Measurements from ENCODE around the gene CEBPA. TPM values are rescaled to one million over a fixed set of nuclear protein-coding genes. Genes with fewer than 3 reads are reported as not detected.

Gene CEBPA
- total and polyA plus RNA-seq, 7 donors = 2.9 to 64.3 (median 16.1) TPM

DNA sequence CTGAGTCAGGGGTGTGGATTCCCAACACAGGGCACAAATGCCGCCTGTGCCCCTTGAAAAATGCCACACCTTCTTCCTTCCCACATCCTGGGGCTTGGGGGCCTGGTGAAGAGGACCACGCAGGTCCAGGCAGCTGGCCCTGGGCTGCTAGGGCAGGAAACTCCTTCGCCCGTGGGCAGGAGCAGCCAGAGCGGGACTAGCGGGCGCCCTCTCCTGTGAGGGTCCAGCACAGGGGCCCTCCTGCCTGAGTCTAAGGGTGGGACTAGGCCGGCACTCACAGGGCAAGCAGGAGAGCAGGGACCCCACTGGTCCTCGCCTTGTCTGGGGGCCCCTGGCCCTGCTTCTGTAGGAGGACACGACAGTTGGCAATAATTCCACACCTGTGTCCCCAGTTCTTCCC is 7.5 kb upstream of the CEBPA start:
- Histone ChIP-seq H3K9me3 (no peaks in the 10 kb centered on the region), H3K4me1 (peaks cover 0 to 2% (median under 1%) of the 10 kb centered on the region in 4 donors), H3K27ac (no peak overlapping the region), H3K27me3 (peaks cover 0 to 3% (median 0%) of the 10 kb centered on the region in 3 donors), H3K4me3 (no peak overlapping the region), H3K36me3 (no peaks in the 10 kb centered on the region)
- TF ChIP-seq, protein P1, sequence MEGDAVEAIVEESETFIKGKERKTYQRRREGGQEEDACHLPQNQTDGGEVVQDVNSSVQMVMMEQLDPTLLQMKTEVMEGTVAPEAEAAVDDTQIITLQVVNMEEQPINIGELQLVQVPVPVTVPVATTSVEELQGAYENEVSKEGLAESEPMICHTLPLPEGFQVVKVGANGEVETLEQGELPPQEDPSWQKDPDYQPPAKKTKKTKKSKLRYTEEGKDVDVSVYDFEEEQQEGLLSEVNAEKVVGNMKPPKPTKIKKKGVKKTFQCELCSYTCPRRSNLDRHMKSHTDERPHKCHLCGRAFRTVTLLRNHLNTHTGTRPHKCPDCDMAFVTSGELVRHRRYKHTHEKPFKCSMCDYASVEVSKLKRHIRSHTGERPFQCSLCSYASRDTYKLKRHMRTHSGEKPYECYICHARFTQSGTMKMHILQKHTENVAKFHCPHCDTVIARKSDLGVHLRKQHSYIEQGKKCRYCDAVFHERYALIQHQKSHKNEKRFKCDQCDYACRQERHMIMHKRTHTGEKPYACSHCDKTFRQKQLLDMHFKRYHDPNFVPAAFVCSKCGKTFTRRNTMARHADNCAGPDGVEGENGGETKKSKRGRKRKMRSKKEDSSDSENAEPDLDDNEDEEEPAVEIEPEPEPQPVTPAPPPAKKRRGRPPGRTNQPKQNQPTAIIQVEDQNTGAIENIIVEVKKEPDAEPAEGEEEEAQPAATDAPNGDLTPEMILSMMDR (IDR thresholded peaks at IDR 0.05) = no peak
- intact Hi-C loops (cut with DNase I) = no loop called here
- 75 to 87% methylated on average over 10 of the region's 10 CpGs for WGBS, 2 donors
- no peak for DNase-seq

DNA sequence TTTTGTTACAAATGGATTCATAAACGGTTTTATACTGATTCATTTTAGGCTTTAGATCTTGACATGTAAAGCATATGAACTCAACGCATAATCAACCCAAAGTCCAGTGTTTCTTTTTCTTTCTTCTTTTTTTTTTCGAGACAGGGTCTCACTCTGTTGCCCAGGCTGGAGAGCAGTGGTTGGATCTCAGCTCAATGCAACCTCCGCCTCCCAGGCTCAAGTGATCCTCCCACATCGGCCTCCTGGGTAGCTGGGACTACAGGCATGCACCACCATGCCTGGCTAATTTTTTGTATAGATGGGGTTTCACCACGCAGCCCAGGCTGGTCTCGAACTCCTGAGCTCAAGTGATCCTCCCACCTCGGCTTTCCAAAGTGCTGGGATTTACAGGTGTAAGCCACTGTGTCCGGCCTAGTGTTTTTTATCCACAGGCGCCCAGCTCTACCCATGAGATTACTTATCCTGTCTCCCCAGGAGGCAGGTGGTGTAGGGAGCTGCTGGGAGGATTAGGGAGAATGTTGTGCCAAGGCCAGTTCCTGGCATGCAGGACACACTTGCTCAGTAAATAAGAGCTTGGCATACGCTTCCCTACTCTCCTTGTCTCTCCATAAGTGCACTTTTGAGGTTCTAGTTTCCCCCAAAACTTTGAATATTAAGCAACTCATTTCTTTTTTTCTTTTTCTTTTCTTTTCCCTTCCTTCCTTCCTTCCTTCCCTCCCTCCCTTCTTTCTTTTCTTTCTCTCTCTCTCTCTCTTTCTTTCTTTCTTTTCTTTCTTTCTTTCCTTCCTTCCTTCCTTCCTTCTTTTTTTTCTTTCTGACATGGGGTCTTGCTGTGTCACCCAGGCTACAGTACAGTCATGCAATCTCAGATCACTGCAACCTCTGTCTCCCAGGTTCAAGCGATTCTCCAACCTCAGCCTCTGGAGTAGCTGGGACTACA is 4.8 kb upstream of the CEBPA start:
- Histone ChIP-seq H3K4me3 (no peak overlapping the region), H3K27me3 (peaks cover 0 to 3% (median 0%) of the 10 kb centered on the region in 3 donors), H3K27ac (no peak overlapping the region), H3K4me1 (peaks cover 0 to 25% (median 16%) of the 10 kb centered on the region in 4 donors), H3K9me3 (no peaks in the 10 kb centered on the region), H3K36me3 (no peaks in the 10 kb centered on the region)
- intact Hi-C loops (cut with DNase I) = no loop called here
- no peak for TF ChIP-seq POLR2AphosphoS5 (IDR thresholded peaks at IDR 0.05)
- TF ChIP-seq EP300 (IDR thresholded peaks at IDR 0.05) = no peak
- no peak for TF ChIP-seq POLR2A (IDR thresholded peaks at IDR 0.05)
- TF ChIP-seq, protein P1 (IDR thresholded peaks at IDR 0.05) = no peak
- no peak for DNase-seq
- WGBS, 2 donors = 60 to 83% methylated on average over 12 of the region's 12 CpGs

DNA sequence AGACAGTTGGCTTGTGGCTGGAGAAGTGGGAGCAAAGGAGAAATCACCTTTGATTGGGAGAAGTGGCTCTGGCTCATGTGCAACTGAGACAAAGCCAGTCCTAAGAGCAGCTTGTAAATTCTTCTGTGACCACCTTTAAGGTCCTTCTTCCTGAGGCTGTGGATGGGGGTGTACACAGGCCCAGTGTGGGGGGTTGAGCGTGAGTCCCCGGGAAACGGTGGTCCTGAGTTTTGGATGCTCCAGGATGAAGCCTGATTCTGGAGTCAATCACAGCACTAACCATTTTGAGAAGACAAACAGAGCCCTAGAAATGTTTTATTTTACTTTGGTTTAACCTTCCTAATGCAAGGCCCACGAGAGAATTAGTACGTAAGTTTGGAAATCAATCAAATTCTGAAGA is 3.9 kb upstream of the CEBPA start:
- TF ChIP-seq, protein P1 (IDR thresholded peaks at IDR 0.05) = no peak
- TF ChIP-seq POLR2AphosphoS5 (IDR thresholded peaks at IDR 0.05) = no peak
- no peak for TF ChIP-seq EP300 (IDR thresholded peaks at IDR 0.05)
- no peak for TF ChIP-seq POLR2A (IDR thresholded peaks at IDR 0.05)
- Histone ChIP-seq H3K9me3 (no peaks in the 10 kb centered on the region), H3K27me3 (peaks cover 1 to 7% (median 2%) of the 10 kb centered on the region in 3 donors), H3K36me3 (no peaks in the 10 kb centered on the region), H3K4me1 (peaks cover 0 to 34% (median 23%) of the 10 kb centered on the region in 4 donors), H3K4me3 (no peak overlapping the region), H3K27ac (no peak overlapping the region)
- intact Hi-C loops (cut with DNase I) = no loop called here
- WGBS, 2 donors = 93 to 96% methylated on average over 5 of the region's 5 CpGs
- DNase-seq = no peak

DNA sequence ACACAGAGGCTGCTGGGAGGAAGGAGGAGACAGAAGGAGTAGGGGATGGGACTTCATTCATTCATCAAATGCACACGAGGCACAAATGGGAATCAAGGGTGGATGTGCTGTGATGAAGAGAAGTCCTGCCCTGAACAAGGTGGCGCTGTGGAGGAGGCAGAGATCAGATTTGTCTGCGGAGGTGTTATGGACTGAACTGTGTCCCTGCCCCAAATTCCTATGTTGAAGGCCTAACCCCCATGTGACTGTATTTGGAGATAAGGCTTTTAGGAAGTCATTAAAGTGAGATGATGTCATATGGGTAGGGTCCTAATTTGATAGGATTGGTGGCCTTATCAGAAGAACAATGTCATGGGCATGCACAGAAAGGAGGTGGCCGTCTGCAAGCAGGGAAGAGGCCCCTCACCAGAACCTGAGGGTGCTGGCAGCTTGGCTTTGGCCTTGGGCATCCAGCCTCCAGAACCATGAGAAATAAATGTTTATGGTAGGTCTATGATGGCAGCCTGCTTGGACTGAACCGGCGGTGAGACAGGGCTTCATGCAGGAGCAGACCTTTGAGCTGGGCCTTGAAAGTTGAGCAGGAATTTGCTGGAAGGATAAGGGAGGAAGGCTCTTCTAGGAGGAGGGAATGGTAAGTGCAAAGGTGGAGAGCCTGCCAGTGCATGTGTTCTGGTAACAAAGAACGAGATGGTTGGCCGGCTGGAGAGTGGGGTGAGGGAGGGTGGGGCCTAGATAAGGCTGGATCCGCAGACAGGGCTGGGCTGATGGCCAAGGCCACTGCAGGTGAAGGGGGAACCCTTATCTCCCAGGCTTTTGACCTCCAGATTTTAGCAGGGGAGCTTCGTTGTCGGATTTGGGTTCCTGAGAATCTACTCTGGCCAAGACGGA is 2.7 kb upstream of the CEBPA start:
- DNase-seq = peak; percentile 46
- WGBS, 2 donors = 21 to 73% methylated on average over 12 of the region's 12 CpGs
- Histone ChIP-seq H3K9me3 (no peaks in the 10 kb centered on the region), H3K4me3 (no peak overlapping the region), H3K4me1 (peaks cover 0 to 46% (median 33%) of the 10 kb centered on the region in 4 donors), H3K36me3 (no peaks in the 10 kb centered on the region), H3K27ac (peak overlapping the region in 3 of 4 donors; percentile 85 to 91 (median 86)), H3K27me3 (peaks cover 7 to 18% (median 11%) of the 10 kb centered on the region in 3 donors)
- TF ChIP-seq POLR2AphosphoS5 (IDR thresholded peaks at IDR 0.05) (no peak), POLR2A (IDR thresholded peaks at IDR 0.05) (no peak), EP300 (IDR thresholded peaks at IDR 0.05) (no peak)
- TF ChIP-seq, protein P1 (IDR thresholded peaks at IDR 0.05) = no peak
- intact Hi-C loops (cut with DNase I) = loop anchor here (5.0 kb wide), 4 partner anchors 68 to 217 kb away; partner anchors contain the start of gene PEPD
